DOHH2 (cell line): ENCODE data around the gene ZFAND3.

Source experiments
- H3F3A ChIP-seq: fragments of 200-600 bp; sonication (generic), shearing (Covaris generic); 2 replicates; pipeline ENCODE4 v1.6.0; 2016; ENCODE audit warnings: antibody characterized with exemption, mild to moderate bottlenecking; ENCODE audit not compliant: control insufficient read depth, insufficient read depth
- H3K27ac ChIP-seq: fragments of 200-600 bp; sonication (generic); 2 replicates; pipeline ENCODE4 v1.5.1; 2014; ENCODE audit warnings: low read depth, mild to moderate bottlenecking, low read length, moderate library complexity
- H3K27me3 ChIP-seq: fragments of 200-600 bp; sonication (generic); 2 replicates; pipeline ENCODE4 v1.6.1; 2014; ENCODE audit warnings: mild to moderate bottlenecking, low read length, mixed read lengths; ENCODE audit not compliant: control insufficient read depth
- H3K36me3 ChIP-seq: fragments of 200-600 bp; sonication (generic); 2 replicates; pipeline ENCODE4 v1.6.1; 2014; ENCODE audit warnings: mild to moderate bottlenecking, low read length, moderate library complexity, mixed read lengths; ENCODE audit not compliant: control insufficient read depth
- H3K4me1 ChIP-seq: fragments of 200-600 bp; sonication (generic); 2 replicates; pipeline ENCODE4 v1.6.1; 2014; ENCODE audit warnings: mild to moderate bottlenecking, low read length, mixed read lengths; ENCODE audit not compliant: control insufficient read depth
- H3K4me2 ChIP-seq: fragments of 200-600 bp; sonication (generic); 2 replicates; pipeline ENCODE4 v1.6.0; 2014; ENCODE audit warnings: mild to moderate bottlenecking, low read length, moderate library complexity
- H3K4me3 ChIP-seq: fragments of 200-600 bp; sonication (generic); 2 replicates; pipeline ENCODE4 v1.5.1; 2014; ENCODE audit warnings: mild to moderate bottlenecking, low read length, mixed read lengths
- H3K79me2 ChIP-seq: fragments of 200-600 bp; sonication (generic); 2 replicates; pipeline ENCODE4 v1.6.1; 2014; ENCODE audit warnings: mild to moderate bottlenecking, low read length, mixed read lengths; ENCODE audit not compliant: control insufficient read depth
- H3K9me2 ChIP-seq: fragments of 200-600 bp; sonication (generic); replicated peaks from 2 replicates; pipeline ENCODE4 v1.6.1; 2014; ENCODE audit warnings: mild to moderate bottlenecking, low read length, mixed read lengths; ENCODE audit not compliant: control insufficient read depth
- H3K9me3 ChIP-seq: fragments of 200-600 bp; sonication (generic); 2 replicates; pipeline ENCODE4 v1.6.1; 2014; ENCODE audit warnings: antibody characterized with exemption, low read length, mixed read lengths; ENCODE audit not compliant: control insufficient read depth, insufficient read depth
- H4K20me1 ChIP-seq: fragments of 200-600 bp; sonication (generic); 2 replicates; pipeline ENCODE4 v1.6.0; 2014; ENCODE audit warnings: low read depth, mild to moderate bottlenecking, antibody characterized with exemption, low read length, moderate library complexity; ENCODE audit not compliant: control insufficient read depth, insufficient read depth
- EZH2phosphoT487 ChIP-seq: fragments of 200-600 bp; sonication (generic); IDR thresholded peaks from 2 replicates; pipeline ENCODE4 v1.6.1; 2017; ENCODE audit warnings: borderline replicate concordance, mild to moderate bottlenecking, antibody characterized with exemption, low read length, moderate library complexity, mixed read lengths
- TF ChIP-seq, protein P1 (sequence below): fragments of 200-600 bp; sonication (generic); IDR thresholded peaks from one replicate; pipeline ENCODE4 v1.5.1; 2014; ENCODE audit warnings: antibody characterized with exemption, mild to moderate bottlenecking, low read depth, low read length; ENCODE audit not compliant: poor library complexity, severe bottlenecking

The ZFAND3 gene

DNA sequence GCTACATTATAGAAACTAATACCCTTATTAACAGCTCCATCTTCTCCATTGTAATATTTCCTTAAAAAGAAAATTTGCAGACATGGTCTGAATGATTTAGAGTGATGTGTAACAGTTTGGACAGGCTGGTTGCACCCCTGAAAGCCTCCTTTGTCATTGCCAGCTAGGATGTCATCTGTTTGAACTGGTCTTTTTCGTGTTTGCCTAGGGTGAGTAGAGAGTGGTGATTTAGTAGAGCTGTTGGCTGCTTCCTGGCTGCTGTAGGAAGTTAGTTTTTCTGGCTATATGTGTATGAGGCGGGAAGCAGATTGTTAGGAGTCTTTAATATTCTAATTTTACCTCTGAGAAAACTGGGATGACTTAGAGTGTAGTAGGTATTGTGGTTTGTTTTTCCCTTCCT is 101.1 kb downstream of the ZFAND3 start:
- peaks cover 3% of the 10 kb centered on the region; the same call in 1 of the 2 replicates for H4K20me1 ChIP-seq
- H3K27ac ChIP-seq: no peak overlapping the region
- peaks cover 14% of the 10 kb centered on the region for H3K79me2 ChIP-seq

DNA sequence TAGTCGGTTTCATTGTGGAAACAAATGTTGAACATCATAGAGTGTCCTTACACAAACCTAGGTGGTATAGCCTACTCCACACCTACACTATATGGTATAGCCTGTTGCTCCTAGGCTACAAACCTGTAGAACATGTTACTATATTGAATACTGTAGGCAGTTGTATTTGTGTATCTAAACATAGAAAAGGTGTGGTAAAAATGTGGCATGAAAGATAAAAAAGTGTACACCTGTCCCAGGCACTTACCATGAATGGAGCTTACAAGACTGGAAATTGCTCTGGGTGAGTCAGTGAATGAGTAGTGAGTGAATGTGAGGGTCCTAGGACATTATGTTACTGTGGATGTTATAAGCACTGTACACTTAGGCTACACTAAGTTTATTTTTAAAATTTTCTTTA is 103.0 kb downstream of the ZFAND3 start:
- no peaks in the 10 kb centered on the region for H3K27me3 ChIP-seq
- no peaks in the 10 kb centered on the region for H3K36me3 ChIP-seq
- peaks cover 14% of the 10 kb centered on the region for H3K79me2 ChIP-seq
- no peaks in the 10 kb centered on the region for H3F3A ChIP-seq
- H3K9me2 ChIP-seq: no peaks in the 10 kb centered on the region
- peaks cover 3% of the 10 kb centered on the region; the same call in 1 of the 2 replicates for H4K20me1 ChIP-seq
- no peak overlapping the region for H3K4me2 ChIP-seq
- no peaks in the 10 kb centered on the region for H3K9me3 ChIP-seq
- H3K4me1 ChIP-seq: peaks cover 19% of the 10 kb centered on the region
- H3K27ac ChIP-seq: no peak overlapping the region
- no peak overlapping the region for H3K4me3 ChIP-seq
- TF ChIP-seq, protein P1, sequence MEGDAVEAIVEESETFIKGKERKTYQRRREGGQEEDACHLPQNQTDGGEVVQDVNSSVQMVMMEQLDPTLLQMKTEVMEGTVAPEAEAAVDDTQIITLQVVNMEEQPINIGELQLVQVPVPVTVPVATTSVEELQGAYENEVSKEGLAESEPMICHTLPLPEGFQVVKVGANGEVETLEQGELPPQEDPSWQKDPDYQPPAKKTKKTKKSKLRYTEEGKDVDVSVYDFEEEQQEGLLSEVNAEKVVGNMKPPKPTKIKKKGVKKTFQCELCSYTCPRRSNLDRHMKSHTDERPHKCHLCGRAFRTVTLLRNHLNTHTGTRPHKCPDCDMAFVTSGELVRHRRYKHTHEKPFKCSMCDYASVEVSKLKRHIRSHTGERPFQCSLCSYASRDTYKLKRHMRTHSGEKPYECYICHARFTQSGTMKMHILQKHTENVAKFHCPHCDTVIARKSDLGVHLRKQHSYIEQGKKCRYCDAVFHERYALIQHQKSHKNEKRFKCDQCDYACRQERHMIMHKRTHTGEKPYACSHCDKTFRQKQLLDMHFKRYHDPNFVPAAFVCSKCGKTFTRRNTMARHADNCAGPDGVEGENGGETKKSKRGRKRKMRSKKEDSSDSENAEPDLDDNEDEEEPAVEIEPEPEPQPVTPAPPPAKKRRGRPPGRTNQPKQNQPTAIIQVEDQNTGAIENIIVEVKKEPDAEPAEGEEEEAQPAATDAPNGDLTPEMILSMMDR: no peak
- no peak for TF ChIP-seq EZH2phosphoT487

More for the DNA sequence above, 101.1 kb downstream of the ZFAND3 start:
- no peaks in the 10 kb centered on the region for H3K36me3 ChIP-seq
- peaks cover 19% of the 10 kb centered on the region for H3K4me1 ChIP-seq
- no peak overlapping the region for H3K4me3 ChIP-seq
- no peak overlapping the region for H3K4me2 ChIP-seq
- no peaks in the 10 kb centered on the region for H3F3A ChIP-seq
- no peaks in the 10 kb centered on the region for H3K9me3 ChIP-seq
- H3K9me2 ChIP-seq: no peaks in the 10 kb centered on the region
- H3K27me3 ChIP-seq: no peaks in the 10 kb centered on the region
- no peak for TF ChIP-seq EZH2phosphoT487
- TF ChIP-seq, protein P1: no peak

DNA sequence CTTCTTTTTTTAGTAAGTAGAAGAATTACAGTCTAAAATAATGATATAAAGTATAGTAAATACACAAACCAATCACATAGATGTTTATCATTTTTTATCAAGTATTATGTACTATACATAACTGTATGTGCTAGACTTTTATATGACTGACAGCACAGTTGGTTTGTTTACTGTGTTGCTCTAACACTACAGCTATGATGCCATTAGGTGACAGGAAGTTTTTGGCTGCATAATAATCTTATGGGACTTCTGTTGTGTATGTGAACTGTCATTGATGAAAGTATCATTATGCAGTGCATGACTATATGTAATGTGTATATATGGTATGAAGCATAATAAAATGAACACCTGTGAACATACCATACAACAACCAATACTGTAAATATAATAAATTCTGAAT is 104.0 kb downstream of the ZFAND3 start:
- Histone ChIP-seq H3K36me3 (no peaks in the 10 kb centered on the region), H3K4me2 (no peak overlapping the region), H3K4me3 (no peak overlapping the region), H3K27ac (no peak overlapping the region), H3K4me1 (peaks cover 19% of the 10 kb centered on the region), H3K9me3 (no peaks in the 10 kb centered on the region), H3F3A (no peaks in the 10 kb centered on the region), H3K79me2 (peaks cover 14% of the 10 kb centered on the region), H3K27me3 (no peaks in the 10 kb centered on the region), H3K9me2 (no peaks in the 10 kb centered on the region), H4K20me1 (peaks cover 3% of the 10 kb centered on the region; the same call in 1 of the 2 replicates)
- TF ChIP-seq, protein P1: no peak
- TF ChIP-seq EZH2phosphoT487: no peak

DNA sequence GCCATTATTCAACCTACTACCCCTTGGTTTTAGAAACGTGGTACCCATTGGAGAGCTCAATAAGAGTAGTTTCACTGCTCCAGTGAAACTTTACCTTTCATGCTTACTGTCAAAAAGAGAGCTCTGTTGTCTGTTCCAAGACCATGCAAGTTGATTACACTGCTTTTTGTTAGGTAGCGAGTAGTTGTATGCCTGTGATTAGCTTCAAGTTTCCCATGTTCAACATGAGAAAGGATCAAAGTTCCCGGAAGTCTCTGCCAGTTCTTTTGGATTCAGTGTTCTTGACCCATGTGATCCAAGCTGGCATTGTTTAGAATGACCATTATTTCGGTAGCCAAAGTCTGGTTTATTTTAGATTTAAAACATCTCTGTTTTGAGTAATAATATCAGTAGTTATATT is 107.1 kb downstream of the ZFAND3 start:
- no peak overlapping the region for H3K27ac ChIP-seq
- no peak overlapping the region for H3K4me3 ChIP-seq
- H3K36me3 ChIP-seq: no peaks in the 10 kb centered on the region
- TF ChIP-seq, protein P1: no peak
- no peak for TF ChIP-seq EZH2phosphoT487
- H3K27me3 ChIP-seq: no peaks in the 10 kb centered on the region
- peaks cover 3% of the 10 kb centered on the region; the same call in 1 of the 2 replicates for H3K79me2 ChIP-seq
- peaks cover 19% of the 10 kb centered on the region for H3K4me1 ChIP-seq
- H3F3A ChIP-seq: no peaks in the 10 kb centered on the region
- no peaks in the 10 kb centered on the region for H3K9me3 ChIP-seq
- H3K4me2 ChIP-seq: no peak overlapping the region
- H4K20me1 ChIP-seq: no peaks in the 10 kb centered on the region
- no peaks in the 10 kb centered on the region for H3K9me2 ChIP-seq
